Duodenal mucosa (tissue), 2 donors: ENCODE data around the gene CLPSL1.
"Not testable (repeated sequence)": the region's sequence is repeated elsewhere in the genome, so short reads cannot be mapped to it uniquely, and the experiment has no call there.

Source experiments
- H3K27ac ChIP-seq: one replicate; pipeline ENCODE4 v1.7.0; 2013; ENCODE audit warnings: low read depth, low read length
- H3K27me3 ChIP-seq, 2 donors: one replicate each; pipeline ENCODE4 v1.7.0; 2013; ENCODE audit warnings: low read length in 2 of 2, control low read depth in 1 of 2; ENCODE audit not compliant: insufficient read depth in 2 of 2, control insufficient read depth in 1 of 2
- H3K36me3 ChIP-seq, 2 donors: one replicate each; pipeline ENCODE4 v1.7.0; 2013; ENCODE audit warnings: low read length in 2 of 2, control low read depth in 1 of 2; ENCODE audit not compliant: insufficient read depth in 2 of 2, control insufficient read depth in 1 of 2
- H3K4me1 ChIP-seq, 2 donors: one replicate each; pipeline ENCODE4 v1.7.0; 2013; ENCODE audit warnings: low read length in 2 of 2, control low read depth in 1 of 2; ENCODE audit not compliant: insufficient read depth in 2 of 2, control insufficient read depth in 1 of 2
- H3K4me3 ChIP-seq, 2 donors: one replicate each; pipeline ENCODE4 v1.7.0; 2013; ENCODE audit warnings: low read length in 2 of 2, low read depth in 1 of 2
- H3K9ac ChIP-seq, 2 donors: one replicate each; pipeline ENCODE4 v1.7.0; 2013; ENCODE audit warnings: low read length in 2 of 2, low read depth in 1 of 2
- H3K9me3 ChIP-seq, 2 donors: one replicate each; pipeline ENCODE4 v1.7.0; 2013; ENCODE audit warnings: low read length in 2 of 2, control low read depth in 1 of 2; ENCODE audit not compliant: control insufficient read depth in 1 of 2

CLPSL1 gene

GRCh38 chr6:35780719-35781118 is at the start of gene CLPSL1:
CLPSL1 (plus strand) TSS chr6:35781019; CDS start chr6:35781111, 92 bp downstream.
- H3K9ac ChIP-seq = no peak within 1 kb of the TSS
- H3K4me3 ChIP-seq = no peak within 1 kb of the TSS
- peaks cover 4 to 13% of the 10 kb centered on the region in 2 donors for H3K27me3 ChIP-seq
- no peaks in the 10 kb centered on the region for H3K36me3 ChIP-seq
- no peak within 1 kb of the TSS for H3K27ac ChIP-seq
- no peaks in the 10 kb centered on the region for H3K9me3 ChIP-seq
- no peaks in the 10 kb centered on the region for H3K4me1 ChIP-seq

GRCh38 chr6:35731414-35731735 is 49.4 kb upstream of the CLPSL1 start:
- no peaks in the 10 kb centered on the region for H3K27me3 ChIP-seq
- H3K9me3 ChIP-seq = no peaks in the 10 kb centered on the region
- H3K27ac ChIP-seq = peak overlapping the region; percentile 92
- H3K9ac ChIP-seq = peak overlapping the region; percentile 46 to 58
- H3K4me1 ChIP-seq = peaks cover 47 to 61% of the 10 kb centered on the region in 2 donors
- peak overlapping the region; percentile 74 to 77 for H3K4me3 ChIP-seq
- no peaks in the 10 kb centered on the region for H3K36me3 ChIP-seq

- Histone ChIP-seq H3K4me3 (peak overlapping the region; percentile 74 to 77), H3K4me1 (peaks cover 41 to 56% of the 10 kb centered on the region in 2 donors), H3K27me3 (no peaks in the 10 kb centered on the region), H3K27ac (peak overlapping the region; percentile 92), H3K9me3 (no peaks in the 10 kb centered on the region), H3K9ac (peak overlapping the region; percentile 46 to 58), H3K36me3 (no peaks in the 10 kb centered on the region)
Measured at GRCh38 chr6:35731736-35732532, 48.9 kb upstream of the CLPSL1 start.

GRCh38 chr6:35733633-35734032 is 47.2 kb upstream of the CLPSL1 start:
- Histone ChIP-seq H3K27ac (peak overlapping the region; percentile 5), H3K36me3 (no peaks in the 10 kb centered on the region), H3K9ac (no peak overlapping the region), H3K9me3 (no peaks in the 10 kb centered on the region), H3K4me3 (no peak overlapping the region), H3K4me1 (peaks cover 34 to 44% of the 10 kb centered on the region in 2 donors), H3K27me3 (no peaks in the 10 kb centered on the region)

GRCh38 chr6:35734319-35734718 is 46.5 kb upstream of the CLPSL1 start:
- H3K27me3 ChIP-seq, H3K9ac ChIP-seq, H3K27ac ChIP-seq, H3K36me3 ChIP-seq, H3K4me3 ChIP-seq, H3K9me3 ChIP-seq: not testable (repeated sequence)
- H3K4me1 ChIP-seq = peaks cover 27 to 37% of the 10 kb centered on the region in 2 donors

GRCh38 chr6:35735452-35735851 is 45.4 kb upstream of the CLPSL1 start:
- H3K9me3 ChIP-seq = no peaks in the 10 kb centered on the region
- no peaks in the 10 kb centered on the region for H3K36me3 ChIP-seq
- H3K27me3 ChIP-seq = no peaks in the 10 kb centered on the region
- H3K27ac ChIP-seq = no peak overlapping the region
- no peak overlapping the region for H3K4me3 ChIP-seq
- peak overlapping the region in 1 of 2 donors; percentile 19 for H3K9ac ChIP-seq
- peaks cover 29 to 39% of the 10 kb centered on the region in 2 donors for H3K4me1 ChIP-seq

GRCh38 chr6:35736253-35736894 is 44.4 kb upstream of the CLPSL1 start:
- peaks cover 23 to 34% of the 10 kb centered on the region in 2 donors for H3K4me1 ChIP-seq
- H3K9ac ChIP-seq = peak overlapping the region in 1 of 2 donors; percentile 8
- no peaks in the 10 kb centered on the region for H3K27me3 ChIP-seq
- H3K9me3 ChIP-seq = no peaks in the 10 kb centered on the region
- H3K4me3 ChIP-seq = no peak overlapping the region
- H3K36me3 ChIP-seq = no peaks in the 10 kb centered on the region
- H3K27ac ChIP-seq = no peak overlapping the region

- no peaks in the 10 kb centered on the region for H3K9me3 ChIP-seq
- H3K27me3 ChIP-seq = no peaks in the 10 kb centered on the region
- H3K27ac ChIP-seq = no peak within 1 kb of the TSS
- H3K4me3 ChIP-seq = no peak within 1 kb of the TSS
- peak within 1 kb of the TSS in 1 of 2 donors; percentile 8 for H3K9ac ChIP-seq
- H3K4me1 ChIP-seq = peaks cover 23 to 34% of the 10 kb centered on the region in 2 donors
- H3K36me3 ChIP-seq = no peaks in the 10 kb centered on the region
Measured at GRCh38 chr6:35736982-35737412, 43.8 kb upstream of the CLPSL1 start, which contains the start of gene ARMC12. ARMC12 (plus strand) TSS chr6:35737032; CDS start chr6:35737109, 77 bp downstream.

- no peak overlapping the region for H3K9ac ChIP-seq
- H3K4me3 ChIP-seq = no peak overlapping the region
- no peak overlapping the region for H3K27ac ChIP-seq
- H3K9me3 ChIP-seq = no peaks in the 10 kb centered on the region
- no peaks in the 10 kb centered on the region for H3K27me3 ChIP-seq
- H3K4me1 ChIP-seq = peaks cover 18 to 30% of the 10 kb centered on the region in 2 donors
- H3K36me3 ChIP-seq = no peaks in the 10 kb centered on the region
Measured at GRCh38 chr6:35737413-35738211, 43.2 kb upstream of the CLPSL1 start.
